GM12872 (cell line): Measurements from ENCODE around the gene THAP4.

Experiments used
- CTCF ChIP-seq: IDR thresholded peaks from 3 replicates; pipeline ENCODE4 v1.5.1; 2011; ENCODE audit warnings: low read depth, mild to moderate bottlenecking, low read length, moderate library complexity; ENCODE audit not compliant: insufficient read depth

Gene THAP4

GRCh38 chr2:241559323-241560161 is 77.4 kb downstream of the THAP4 start:
- TF ChIP-seq CTCF: no peak

GRCh38 chr2:241558532-241559322 is 78.2 kb downstream of the THAP4 start, which contains the start of gene BOK:
Gene BOK, plus strand, starts transcription at chr2:241558745. Its CDS starts 739 bp downstream, at chr2:241559484.
- TF ChIP-seq CTCF: no peak

GRCh38 chr2:241556746-241557145 is 80.2 kb downstream of the THAP4 start:
- TF ChIP-seq CTCF: no peak

- TF ChIP-seq CTCF: no peak
Observed at GRCh38 chr2:241555711-241556110, 81.2 kb downstream of the THAP4 start.

- no peak for TF ChIP-seq CTCF
Observed at GRCh38 chr2:241554610-241555322, 82.2 kb downstream of the THAP4 start.

- no peak for TF ChIP-seq CTCF
Observed at GRCh38 chr2:241553981-241554380, 83.0 kb downstream of the THAP4 start.

GRCh38 chr2:241553512-241553830 is 83.5 kb downstream of the THAP4 start:
- no peak for TF ChIP-seq CTCF
